SK-N-SH (cell line): ENCODE measurements around the gene CUBN. TPM values are rescaled to one million over a fixed set of nuclear protein-coding genes. Genes with fewer than 3 reads are reported as not detected.

ENCODE experiments used
- CTCF ChIA-PET: fragments of 300-600, 350-600 bp; formaldehyde crosslinking; extraction: SDS; loops from one replicate; lab custom pipeline; 2021; lab: Yijun Ruan, JAX
- POLR2A ChIA-PET: fragments of 350-600 bp; sonication (Branson Sonifier 250); formaldehyde crosslinking; extraction: SDS; loops from one replicate; lab custom pipeline; 2020; ENCODE audit warnings: antibody characterized with exemption, inconsistent platforms; lab: Yijun Ruan, JAX
- DNase-seq: peaks from one replicate; pipeline ENCODE4 v3.0.0; 2012
- H2AFZ ChIP-seq: fragments of 200-600 bp; sonication (generic); 2 replicates; pipeline ENCODE4 v1.8.1; 2016; ENCODE audit warnings: antibody characterized with exemption, mild to moderate bottlenecking, low read depth
- H3F3A ChIP-seq: fragments of 200-600 bp; sonication (generic); replicated peaks from 2 replicates; pipeline ENCODE3; 2016; ENCODE audit warnings: antibody characterized with exemption, mild to moderate bottlenecking; ENCODE audit not compliant: insufficient read depth
- H3K27ac ChIP-seq, 2 experiments: fragments of 200-500 bp in 1 of 2; fragments of 200-600 bp in 1 of 2; sonication (Bioruptor generic) in 1 of 2; sonication (generic), shearing (Covaris generic) in 1 of 2; 2 replicates each; pipeline versions ENCODE4 v1.5.1 to v1.6.1; 2014 to 2016; ENCODE audit warnings: low read depth in 2 of 2, inconsistent platforms in 1 of 2, low read length in 1 of 2, mild to moderate bottlenecking in 1 of 2, mixed read lengths in 1 of 2
- H3K27me3 ChIP-seq: fragments of 200-600 bp; sonication (generic), shearing (Covaris generic); 2 replicates; pipeline ENCODE4 v1.6.1; 2016; ENCODE audit warnings: mixed run types; ENCODE audit not compliant: insufficient read depth
- H3K36me3 ChIP-seq, 2 experiments: fragments of 200-500 bp in 1 of 2; fragments of 200-600 bp in 1 of 2; sonication (Bioruptor generic) in 1 of 2; sonication (generic) in 1 of 2; replicated peaks in 1 of 2; 2 replicates each; pipeline versions ENCODE3 to v1.5.1; 2014 to 2016; ENCODE audit warnings: low read length in 1 of 2, mild to moderate bottlenecking in 1 of 2; ENCODE audit not compliant: insufficient read depth in 2 of 2, control insufficient read depth in 1 of 2
- H3K4me1 ChIP-seq, 2 experiments: fragments of 200-500 bp in 1 of 2; fragments of 200-600 bp in 1 of 2; sonication (Bioruptor generic) in 1 of 2; sonication (generic), shearing (Covaris generic) in 1 of 2; 2 replicates each; pipeline versions ENCODE4 v1.5.1 to v1.6.1; 2014 to 2016; ENCODE audit warnings: low read depth in 1 of 2, low read length in 1 of 2, mixed run types in 1 of 2; ENCODE audit not compliant: insufficient read depth in 2 of 2, control insufficient read depth in 1 of 2
- H3K4me2 ChIP-seq: fragments of 200-600 bp; sonication (generic), shearing (Covaris generic); 2 replicates; pipeline ENCODE4 v1.6.1; 2017; ENCODE audit warnings: mixed run types
- H3K4me3 ChIP-seq, 2 experiments: fragments of 200-500 bp in 1 of 2; fragments of 200-600 bp in 1 of 2; sonication (Bioruptor generic) in 1 of 2; sonication (generic), shearing (Covaris generic) in 1 of 2; 2 replicates each; pipeline versions ENCODE4 v1.5.1 to v1.8.1; 2014 to 2016; ENCODE audit warnings: low read depth in 2 of 2, inconsistent platforms in 1 of 2, low read length in 1 of 2, mild to moderate bottlenecking in 1 of 2, mixed read lengths in 1 of 2, moderate library complexity in 1 of 2
- H3K79me2 ChIP-seq: fragments of 200-600 bp; sonication (generic); 2 replicates; pipeline ENCODE4 v1.8.1; 2017; ENCODE audit warnings: mild to moderate bottlenecking; ENCODE audit not compliant: insufficient read depth
- H3K9ac ChIP-seq: fragments of 200-600 bp; sonication (generic); 2 replicates; pipeline ENCODE4 v1.6.1; 2017; ENCODE audit warnings: mixed run types
- H3K9me2 ChIP-seq: fragments of 200-600 bp; sonication (generic); 2 replicates; pipeline ENCODE4 v1.6.1; 2017; ENCODE audit warnings: mixed run types
- H3K9me3 ChIP-seq: fragments of 200-600 bp; sonication (generic); 2 replicates; pipeline ENCODE4 v1.6.1; 2017; ENCODE audit warnings: mixed run types, mild to moderate bottlenecking, moderate library complexity
- H4K20me1 ChIP-seq: fragments of 200-600 bp; sonication (generic); 2 replicates; pipeline ENCODE4 v1.6.1; 2017; ENCODE audit warnings: mild to moderate bottlenecking, mixed run types; ENCODE audit not compliant: insufficient read depth
- ELF1 ChIP-seq: IDR thresholded peaks from 2 replicates; pipeline ENCODE4 v1.4.0; 2012
- POLR2AphosphoS5 ChIP-seq: IDR thresholded peaks from 2 replicates; pipeline ENCODE4 v1.6.1; 2012; ENCODE audit warnings: low read depth, low read length
- RAD21 ChIP-seq: IDR thresholded peaks from 2 replicates; pipeline ENCODE4 v1.6.1; 2012; ENCODE audit warnings: mild to moderate bottlenecking, low read length
- SMC3 ChIP-seq: IDR thresholded peaks from 2 replicates; pipeline ENCODE4 v1.6.1; 2012; ENCODE audit warnings: low read depth, low read length, improper control_type of control experiment
- TCF12 ChIP-seq: IDR thresholded peaks from 2 replicates; pipeline ENCODE4 v1.4.0; 2012
- USF2 ChIP-seq: fragments of 150-350 bp; IDR thresholded peaks from 2 replicates; pipeline ENCODE4 v1.6.1; 2017; ENCODE audit warnings: antibody characterized with exemption, low read length, low read depth, borderline replicate concordance
- WGBS: methylation state at CpG from one replicate; pipeline ENCODE4 v1.1.6; 2017; ENCODE audit warnings: low lambda C conversion rate; 5-methylcytosine and 5-hydroxymethylcytosine counted together
- polyA plus RNA-seq, 3 experiments: library from polyadenylated mRNA; depleted of rRNA; stranded (reverse); fragments of >200 nt; gene quantifications; 2 replicates each; pipeline ENCODE4 v1.2.3, GENCODE V29; 2012
- small RNA-seq, 7 experiments: library from RNA; depleted of rRNA; stranded (forward); fragments of <200 nt; gene quantifications; one replicate each; pipeline ENCODE3, GENCODE V24; 2012
- TF ChIP-seq, protein P1 (sequence below): fragments of 200-600 bp; sonication (generic); IDR thresholded peaks from 2 replicates; pipeline ENCODE4 v1.6.1; 2017; ENCODE audit warnings: antibody characterized with exemption, mild to moderate bottlenecking, moderate library complexity

The CUBN gene
- polyA plus RNA-seq, 1 of the 3 experiments (the other 2 are of a cell fraction), result 2.4 TPM

- no peaks in the 10 kb centered on the region for H4K20me1 ChIP-seq
- no peak overlapping the region for H3K4me3 ChIP-seq
- peaks cover 0 to 5% of the 10 kb centered on the region in 2 experiments for H3K36me3 ChIP-seq
- CTCF ChIA-PET, result interaction anchor here (0.6 to 2.1 kb wide), 27 partner anchors 8 to 919 kb away, joined by 3 to 18 read pairs (median 4); no protein-coding TSS in a partner anchor
- no peaks in the 10 kb centered on the region for H3K9me2 ChIP-seq
- POLR2A ChIA-PET, result no interaction called here
- no peak for TF ChIP-seq TCF12
- TF ChIP-seq USF2, result no peak
- no peak for TF ChIP-seq POLR2AphosphoS5
- TF ChIP-seq, protein P1, sequence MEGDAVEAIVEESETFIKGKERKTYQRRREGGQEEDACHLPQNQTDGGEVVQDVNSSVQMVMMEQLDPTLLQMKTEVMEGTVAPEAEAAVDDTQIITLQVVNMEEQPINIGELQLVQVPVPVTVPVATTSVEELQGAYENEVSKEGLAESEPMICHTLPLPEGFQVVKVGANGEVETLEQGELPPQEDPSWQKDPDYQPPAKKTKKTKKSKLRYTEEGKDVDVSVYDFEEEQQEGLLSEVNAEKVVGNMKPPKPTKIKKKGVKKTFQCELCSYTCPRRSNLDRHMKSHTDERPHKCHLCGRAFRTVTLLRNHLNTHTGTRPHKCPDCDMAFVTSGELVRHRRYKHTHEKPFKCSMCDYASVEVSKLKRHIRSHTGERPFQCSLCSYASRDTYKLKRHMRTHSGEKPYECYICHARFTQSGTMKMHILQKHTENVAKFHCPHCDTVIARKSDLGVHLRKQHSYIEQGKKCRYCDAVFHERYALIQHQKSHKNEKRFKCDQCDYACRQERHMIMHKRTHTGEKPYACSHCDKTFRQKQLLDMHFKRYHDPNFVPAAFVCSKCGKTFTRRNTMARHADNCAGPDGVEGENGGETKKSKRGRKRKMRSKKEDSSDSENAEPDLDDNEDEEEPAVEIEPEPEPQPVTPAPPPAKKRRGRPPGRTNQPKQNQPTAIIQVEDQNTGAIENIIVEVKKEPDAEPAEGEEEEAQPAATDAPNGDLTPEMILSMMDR, result peak; percentile 86
- peak; percentile 53 for TF ChIP-seq SMC3
- TF ChIP-seq ELF1, result no peak
- TF ChIP-seq RAD21, result peak; percentile 86
- H3K27me3 ChIP-seq, result no peaks in the 10 kb centered on the region
- no peak overlapping the region for H3K9ac ChIP-seq
- no peaks in the 10 kb centered on the region; the same call in none of the 2 replicates for H3K79me2 ChIP-seq
- H3K4me1 ChIP-seq, result peaks cover 0 to 4% of the 10 kb centered on the region in 2 experiments; a peak in 1 of 4 replicates
- peak overlapping the region; percentile 5; the same call in 1 of the 2 replicates for H3K4me2 ChIP-seq
- H3F3A ChIP-seq, result no peaks in the 10 kb centered on the region
- DNase-seq, result peak; percentile 65
- H3K27ac ChIP-seq, result no peak overlapping the region
- 72% methylated on average over 7 of the region's 7 CpGs for WGBS
- H3K9me3 ChIP-seq, result no peaks in the 10 kb centered on the region
- H2AFZ ChIP-seq, result no peak overlapping the region
Measured at GRCh38 chr10:16777473-16778370, 351.9 kb downstream of the CUBN start.

- WGBS, result 50% methylated on average over 3 of the region's 3 CpGs
- Histone ChIP-seq H3K4me3 (no peak overlapping the region), H3F3A (no peaks in the 10 kb centered on the region), H3K4me1 (0 out of 4 replicates have a peak, but pooled peaks cover 0 to under 1% of the 10 kb centered on the region in 2 experiments), H3K27me3 (no peaks in the 10 kb centered on the region), H3K9me3 (no peaks in the 10 kb centered on the region), H4K20me1 (no peaks in the 10 kb centered on the region), H3K36me3 (peaks cover 0 to 5% of the 10 kb centered on the region in 2 experiments), H3K4me2 (peak overlapping the region; percentile 5; the same call in 1 of the 2 replicates), H2AFZ (no peak overlapping the region), H3K79me2 (peaks cover 4% of the 10 kb centered on the region), H3K27ac (no peak overlapping the region), H3K9ac (no peak overlapping the region), H3K9me2 (no peaks in the 10 kb centered on the region)
- DNase-seq, result no peak
- TF ChIP-seq, protein P1, result no peak
- POLR2A ChIA-PET, result no interaction called here
- CTCF ChIA-PET, result interaction anchor here (0.7 to 2.1 kb wide), 13 partner anchors 9 to 880 kb away, joined by 3 to 13 read pairs (median 3); no protein-coding TSS in a partner anchor
Measured at GRCh38 chr10:16776896-16777295, 352.7 kb downstream of the CUBN start.

Small RNA genes lying within 50 kb of the gene (small RNA-seq; reads per million reads assigned to genes)
- 0 to 2.1 (median 0) reads per million in 7 experiments for gene AC067747.1

Other genes with a start within 250 kb of the CUBN start
- 3.1 and 4.1 TPM in 2 replicates for gene TRDMT1, start 71.9 kb upstream of the CUBN start, polyA plus RNA-seq (2012; rRNA removed)
- gene VIM, start 98.4 kb upstream of the CUBN start, polyA plus RNA-seq (2012; rRNA removed), result 4,747 and 5,016 TPM in 2 replicates